Astrocyte (in vitro differentiated cells and primary cell): ENCODE results near the gene FXR2.
A peak's percentile ranks its signal among the peaks of the same experiment; 100 is the strongest.

Source experiments
- EZH2 ChIP-seq: IDR thresholded peaks from 2 replicates; pipeline ENCODE4 v1.6.1; 2012; ENCODE audit warnings: mild to moderate bottlenecking, low read length, inconsistent platforms; ENCODE audit not compliant: insufficient read depth
- TF ChIP-seq, protein P1 (sequence below): IDR thresholded peaks from 2 replicates; pipeline ENCODE4 v1.5.1; 2011; ENCODE audit warnings: low read depth, mild to moderate bottlenecking, inconsistent platforms, low read length, moderate library complexity; ENCODE audit not compliant: insufficient read depth

DNA sequence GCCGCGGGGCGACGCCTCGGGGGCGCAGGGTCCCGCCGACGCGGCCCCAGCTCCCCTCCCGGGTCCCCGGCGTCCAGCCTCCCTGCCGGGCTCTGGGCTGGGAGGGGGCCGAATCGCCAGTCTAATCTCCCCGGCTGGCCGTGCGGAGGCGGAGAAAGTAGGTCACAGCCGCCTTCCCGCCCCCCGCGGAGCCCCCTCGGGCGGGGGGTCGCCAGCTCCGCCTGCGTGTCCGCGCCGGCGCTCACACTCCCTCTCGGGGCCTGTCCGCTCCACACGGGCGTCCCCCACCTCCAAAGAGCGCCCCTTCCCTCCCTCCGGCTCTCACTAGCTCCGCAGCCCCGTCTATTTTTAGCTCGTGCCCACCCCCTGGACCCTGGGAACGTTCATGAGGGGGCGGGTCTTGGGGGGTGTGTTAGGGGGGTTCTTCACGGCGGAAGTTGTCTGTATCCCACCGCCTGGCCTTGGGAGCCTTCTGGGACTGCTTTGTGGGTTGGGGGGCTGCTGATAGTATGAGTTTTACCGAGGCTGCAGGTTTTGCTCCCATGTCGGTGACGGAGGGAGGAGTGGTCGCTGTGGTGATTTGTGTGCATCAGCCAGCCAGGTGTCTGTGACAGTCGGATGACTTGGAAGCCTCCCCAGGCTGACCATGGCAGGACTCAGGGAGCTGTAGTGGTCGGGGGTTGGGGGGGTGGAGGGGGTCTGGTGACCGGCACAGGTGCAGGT, 37.1 kb upstream of the FXR2 start:
- TF ChIP-seq, protein P1, sequence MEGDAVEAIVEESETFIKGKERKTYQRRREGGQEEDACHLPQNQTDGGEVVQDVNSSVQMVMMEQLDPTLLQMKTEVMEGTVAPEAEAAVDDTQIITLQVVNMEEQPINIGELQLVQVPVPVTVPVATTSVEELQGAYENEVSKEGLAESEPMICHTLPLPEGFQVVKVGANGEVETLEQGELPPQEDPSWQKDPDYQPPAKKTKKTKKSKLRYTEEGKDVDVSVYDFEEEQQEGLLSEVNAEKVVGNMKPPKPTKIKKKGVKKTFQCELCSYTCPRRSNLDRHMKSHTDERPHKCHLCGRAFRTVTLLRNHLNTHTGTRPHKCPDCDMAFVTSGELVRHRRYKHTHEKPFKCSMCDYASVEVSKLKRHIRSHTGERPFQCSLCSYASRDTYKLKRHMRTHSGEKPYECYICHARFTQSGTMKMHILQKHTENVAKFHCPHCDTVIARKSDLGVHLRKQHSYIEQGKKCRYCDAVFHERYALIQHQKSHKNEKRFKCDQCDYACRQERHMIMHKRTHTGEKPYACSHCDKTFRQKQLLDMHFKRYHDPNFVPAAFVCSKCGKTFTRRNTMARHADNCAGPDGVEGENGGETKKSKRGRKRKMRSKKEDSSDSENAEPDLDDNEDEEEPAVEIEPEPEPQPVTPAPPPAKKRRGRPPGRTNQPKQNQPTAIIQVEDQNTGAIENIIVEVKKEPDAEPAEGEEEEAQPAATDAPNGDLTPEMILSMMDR, result no peak
- peak; percentile 98 for TF ChIP-seq EZH2
